ENCODE data around the gene SOX6. TPM values are rescaled to one million over a fixed set of nuclear protein-coding genes. Genes with fewer than 3 reads are reported as not detected.

SOX6 gene
- total and polyA plus RNA-seq, 2 donors (not counting 3 experiments of a cell fraction or from before 2014, with no cell fraction given): 0.14 to 3.7 TPM

DNA sequence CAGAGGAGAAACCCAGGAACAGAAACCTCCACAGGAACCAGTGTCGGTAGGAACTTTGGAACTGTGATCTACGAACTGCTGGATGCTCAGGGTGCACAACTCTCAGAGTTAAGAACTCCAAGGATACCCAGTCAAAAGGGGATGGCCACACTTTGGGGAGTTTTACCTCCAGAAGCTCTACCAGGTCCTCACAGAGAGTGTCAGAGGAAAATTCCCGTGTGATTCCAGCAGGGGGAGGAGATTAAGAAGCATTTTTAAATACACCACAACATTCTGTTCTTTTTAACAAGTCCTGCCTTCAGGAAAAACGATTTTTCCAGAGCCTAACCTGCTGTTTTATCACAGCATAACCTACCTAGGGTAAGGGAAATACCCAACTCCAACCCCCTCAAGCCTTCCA is 104.0 kb downstream of the SOX6 start:
- TF ChIP-seq, protein P1, sequence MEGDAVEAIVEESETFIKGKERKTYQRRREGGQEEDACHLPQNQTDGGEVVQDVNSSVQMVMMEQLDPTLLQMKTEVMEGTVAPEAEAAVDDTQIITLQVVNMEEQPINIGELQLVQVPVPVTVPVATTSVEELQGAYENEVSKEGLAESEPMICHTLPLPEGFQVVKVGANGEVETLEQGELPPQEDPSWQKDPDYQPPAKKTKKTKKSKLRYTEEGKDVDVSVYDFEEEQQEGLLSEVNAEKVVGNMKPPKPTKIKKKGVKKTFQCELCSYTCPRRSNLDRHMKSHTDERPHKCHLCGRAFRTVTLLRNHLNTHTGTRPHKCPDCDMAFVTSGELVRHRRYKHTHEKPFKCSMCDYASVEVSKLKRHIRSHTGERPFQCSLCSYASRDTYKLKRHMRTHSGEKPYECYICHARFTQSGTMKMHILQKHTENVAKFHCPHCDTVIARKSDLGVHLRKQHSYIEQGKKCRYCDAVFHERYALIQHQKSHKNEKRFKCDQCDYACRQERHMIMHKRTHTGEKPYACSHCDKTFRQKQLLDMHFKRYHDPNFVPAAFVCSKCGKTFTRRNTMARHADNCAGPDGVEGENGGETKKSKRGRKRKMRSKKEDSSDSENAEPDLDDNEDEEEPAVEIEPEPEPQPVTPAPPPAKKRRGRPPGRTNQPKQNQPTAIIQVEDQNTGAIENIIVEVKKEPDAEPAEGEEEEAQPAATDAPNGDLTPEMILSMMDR (IDR thresholded peaks at IDR 0.05; ENCODE audit: extremely low read depth in 1 of 2, insufficient read depth in 1 of 2, low read depth in 1 of 2, low read length in 2 of 2): no peak
- TF ChIP-seq FOS (IDR thresholded peaks at IDR 0.05; ENCODE audit: borderline replicate concordance, insufficient read depth, low read length) (no peak), POLR2A (IDR thresholded peaks at IDR 0.05; ENCODE audit: low read depth, low read length) (no peak), GATA2 (IDR thresholded peaks at IDR 0.05; ENCODE audit: insufficient read depth, insufficient read length, low read depth, low read length) (no peak), POLR2AphosphoS5 (IDR thresholded peaks at IDR 0.05; ENCODE audit: insufficient read depth, low read depth, low read length) (no peak), MYC (IDR thresholded peaks at IDR 0.05; ENCODE audit: low read depth, low read length) (no peak), JUN (IDR thresholded peaks at IDR 0.05; ENCODE audit: borderline replicate concordance, insufficient read depth, insufficient read length, low read depth) (no peak), EZH2 (IDR thresholded peaks at IDR 0.05; ENCODE audit: borderline replicate concordance, low read depth, low read length, severe bottlenecking) (no peak)
- TF ChIP-seq, protein P2, sequence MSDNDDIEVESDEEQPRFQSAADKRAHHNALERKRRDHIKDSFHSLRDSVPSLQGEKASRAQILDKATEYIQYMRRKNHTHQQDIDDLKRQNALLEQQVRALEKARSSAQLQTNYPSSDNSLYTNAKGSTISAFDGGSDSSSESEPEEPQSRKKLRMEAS (IDR thresholded peaks at IDR 0.05; ENCODE audit: insufficient read depth, insufficient read length): no peak
- FAIRE-seq: no peak

More for the DNA sequence above, 104.0 kb downstream of the SOX6 start:
- no peaks in the 10 kb centered on the region for H4K20me1 ChIP-seq (replicated peaks; ENCODE audit: control insufficient read depth, extremely low read depth, insufficient read depth, low read length)
- peak; percentile 2 for DNase-seq (ENCODE audit: low read depth, low spot score)
- no peak overlapping the region for H3K9ac ChIP-seq (replicated peaks; ENCODE audit: extremely low read depth, insufficient read depth, low read length)
- H3K9me3 ChIP-seq (replicated peaks; ENCODE audit: control insufficient read depth, insufficient read depth, low read length): no peaks in the 10 kb centered on the region
- no peak overlapping the region for H3K27ac ChIP-seq (ENCODE audit: insufficient read depth, low read depth, low read length)
- BruUV-seq (replicated peaks): no TSS peak
- ChIA-PET CTCF (interaction anchor here (0.7 kb wide), 1 partner anchor 174 kb away, joined by 3 read pairs; no protein-coding TSS in a partner anchor), POLR2A (no interaction called here)
- intact Hi-C loops (cut with micrococcal nuclease): no loop called here
- H2AFZ ChIP-seq (ENCODE audit: low read depth, low read length): no peak overlapping the region
- no peaks in the 10 kb centered on the region for H3K27me3 ChIP-seq (ENCODE audit: control insufficient read depth in 2 of 2, insufficient read depth in 2 of 2, low read length in 2 of 2)
- no peak overlapping the region for H3K4me3 ChIP-seq (replicated peaks in 1 of 3; ENCODE audit: insufficient read depth in 1 of 3, low read depth in 1 of 3, low read length in 3 of 3)
- no peak overlapping the region for H3K4me2 ChIP-seq (ENCODE audit: insufficient read depth, low read length)
- no peaks in the 10 kb centered on the region for H3K36me3 ChIP-seq (ENCODE audit: control insufficient read depth in 2 of 2, extremely low read depth in 1 of 2, insufficient read depth in 2 of 2, low read length in 2 of 2)
- no peaks in the 10 kb centered on the region for H3K9me1 ChIP-seq (replicated peaks; ENCODE audit: control insufficient read depth, extremely low read depth, insufficient read depth, low read length)
- dilution Hi-C loops (cut with MboI; ENCODE audit: extremely low pct_ligation_motif_present, low sequenced_read_pairs): no loop called here
- H3K4me1 ChIP-seq (ENCODE audit: control insufficient read depth, extremely low read depth, insufficient read depth, low read length): no peaks in the 10 kb centered on the region
- H3K79me2 ChIP-seq (ENCODE audit: control insufficient read depth, insufficient read depth, low read length): no peaks in the 10 kb centered on the region
